GM20431 (cell line): Measurements from ENCODE around the gene NPL.

Experiments
- in situ Hi-C: fragments of 300-500 bp; cut with MseI, MboI; formaldehyde crosslinking; loops from one replicate; pipeline ENCODE4 v1.15.0; 2020; ENCODE audit warnings: low sequenced_read_pairs; ENCODE audit not compliant: unreplicated experiment

NPL gene

GRCh38 chr1:182789138-182790076 is at the start of gene NPL:
TSS of gene NPL (plus strand) at chr1:182789773. CDS start at chr1:182794372, 4,599 bp downstream.
- in situ Hi-C loops, result loop anchor here (10.0 to 25.0 kb wide), 2 partner anchors 345 to 702 kb away; no protein-coding TSS in a partner anchor

- in situ Hi-C loops, result no loop called here
These were observed 49.5 kb upstream of the NPL start for GRCh38 chr1:182740120-182740519.

GRCh38 chr1:182742780-182743179 is 46.8 kb upstream of the NPL start:
- in situ Hi-C loops, result no loop called here

- in situ Hi-C loops, result no loop called here
These were observed 37.2 kb upstream of the NPL start for GRCh38 chr1:182752077-182752988.

GRCh38 chr1:182754087-182754486 is 35.5 kb upstream of the NPL start:
- in situ Hi-C loops, result no loop called here

GRCh38 chr1:182754543-182755314 is 34.8 kb upstream of the NPL start:
- in situ Hi-C loops, result no loop called here

- in situ Hi-C loops, result no loop called here
These were observed 33.9 kb upstream of the NPL start for GRCh38 chr1:182755632-182756031.

- in situ Hi-C loops, result no loop called here
These were observed 33.1 kb upstream of the NPL start for GRCh38 chr1:182756423-182756822.

GRCh38 chr1:182761396-182762395 is 27.9 kb upstream of the NPL start:
- in situ Hi-C loops, result no loop called here

GRCh38 chr1:182762536-182762935 is 27.0 kb upstream of the NPL start:
- in situ Hi-C loops, result no loop called here

GRCh38 chr1:182764029-182764727 is 25.4 kb upstream of the NPL start:
- in situ Hi-C loops, result no loop called here

GRCh38 chr1:182765391-182765790 is 24.2 kb upstream of the NPL start:
- in situ Hi-C loops, result no loop called here

- in situ Hi-C loops, result no loop called here
These were observed 23.5 kb upstream of the NPL start for GRCh38 chr1:182766050-182766449.

- in situ Hi-C loops, result no loop called here
These were observed 22.5 kb upstream of the NPL start for GRCh38 chr1:182766881-182767645.

- in situ Hi-C loops, result no loop called here
These were observed 20.6 kb upstream of the NPL start for GRCh38 chr1:182768963-182769362.

GRCh38 chr1:182770232-182770631 is 19.3 kb upstream of the NPL start:
- in situ Hi-C loops, result no loop called here

GRCh38 chr1:182771187-182771984 is 18.2 kb upstream of the NPL start:
- in situ Hi-C loops, result no loop called here
